ENCODE results near the gene MRPS7.

GRCh38 chr17:75287221-75287620 lies 25.5 kb downstream of the MRPS7 start:
- TF ChIP-seq, protein P1, sequence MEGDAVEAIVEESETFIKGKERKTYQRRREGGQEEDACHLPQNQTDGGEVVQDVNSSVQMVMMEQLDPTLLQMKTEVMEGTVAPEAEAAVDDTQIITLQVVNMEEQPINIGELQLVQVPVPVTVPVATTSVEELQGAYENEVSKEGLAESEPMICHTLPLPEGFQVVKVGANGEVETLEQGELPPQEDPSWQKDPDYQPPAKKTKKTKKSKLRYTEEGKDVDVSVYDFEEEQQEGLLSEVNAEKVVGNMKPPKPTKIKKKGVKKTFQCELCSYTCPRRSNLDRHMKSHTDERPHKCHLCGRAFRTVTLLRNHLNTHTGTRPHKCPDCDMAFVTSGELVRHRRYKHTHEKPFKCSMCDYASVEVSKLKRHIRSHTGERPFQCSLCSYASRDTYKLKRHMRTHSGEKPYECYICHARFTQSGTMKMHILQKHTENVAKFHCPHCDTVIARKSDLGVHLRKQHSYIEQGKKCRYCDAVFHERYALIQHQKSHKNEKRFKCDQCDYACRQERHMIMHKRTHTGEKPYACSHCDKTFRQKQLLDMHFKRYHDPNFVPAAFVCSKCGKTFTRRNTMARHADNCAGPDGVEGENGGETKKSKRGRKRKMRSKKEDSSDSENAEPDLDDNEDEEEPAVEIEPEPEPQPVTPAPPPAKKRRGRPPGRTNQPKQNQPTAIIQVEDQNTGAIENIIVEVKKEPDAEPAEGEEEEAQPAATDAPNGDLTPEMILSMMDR (IDR thresholded peaks at IDR 0.05) = no peak
- TF ChIP-seq POLR2AphosphoS5 (IDR thresholded peaks at IDR 0.05) = no peak
